ENCODE measurements around the gene FIGN.

The FIGN gene

DNA sequence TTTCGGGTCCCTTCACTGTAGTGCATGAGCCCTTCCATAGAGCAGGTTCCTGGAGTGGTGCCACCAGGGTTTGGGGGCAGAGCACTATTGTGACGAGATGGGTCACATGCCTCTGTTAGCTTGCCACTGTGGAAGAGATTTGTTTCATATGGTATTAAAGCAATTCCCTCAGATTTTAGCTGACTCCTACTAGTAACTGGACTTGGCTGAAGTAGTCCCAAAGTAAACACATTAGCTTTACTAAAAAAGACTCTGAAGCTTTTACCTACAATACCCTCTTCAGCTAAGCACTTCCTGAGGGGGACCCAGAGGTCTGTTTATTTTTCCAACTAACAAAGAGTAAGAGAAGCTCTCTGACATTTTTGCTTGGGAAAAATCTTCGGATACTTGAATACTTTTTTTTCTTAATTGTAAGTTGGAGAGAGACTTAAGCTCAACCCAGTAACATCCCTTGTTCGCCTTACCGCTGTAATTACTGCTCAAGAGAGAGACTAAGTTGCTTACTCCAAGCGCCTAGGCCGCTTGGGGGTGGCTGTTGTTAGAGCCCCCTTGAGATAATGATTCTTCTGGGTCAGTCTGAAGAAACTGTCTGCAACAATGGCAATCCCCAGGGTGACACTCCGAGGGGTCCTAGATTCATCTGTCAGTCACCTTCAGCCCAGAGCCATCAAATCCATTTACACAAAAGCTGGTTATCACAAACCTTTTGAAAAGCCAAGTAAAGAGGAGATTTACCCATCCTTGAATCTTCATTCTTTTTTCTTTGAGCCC, 177.4 kb downstream of the FIGN start:
- DNase-seq (ENCODE audit: low read depth) = no peak

DNA sequence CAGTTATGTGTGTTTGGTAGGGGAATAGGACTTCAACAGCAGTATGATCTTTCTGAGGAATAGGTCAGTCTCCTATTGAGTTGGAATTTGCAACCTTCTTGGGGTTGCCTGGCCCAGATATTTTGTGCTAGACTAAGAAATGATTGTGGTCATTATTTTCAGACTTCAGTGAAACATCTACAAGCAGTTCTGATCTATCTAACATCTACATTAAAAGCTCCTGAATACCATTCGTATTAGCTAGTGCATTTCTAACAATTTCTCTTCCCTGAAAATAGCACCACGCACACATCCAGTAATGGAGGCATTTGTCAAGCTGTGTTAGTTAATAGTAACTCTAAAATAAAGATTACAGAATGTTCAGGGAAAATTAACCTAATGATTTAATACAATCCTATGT, 179.3 kb downstream of the FIGN start:
- no peak for DNase-seq (ENCODE audit: low read depth)

DNA sequence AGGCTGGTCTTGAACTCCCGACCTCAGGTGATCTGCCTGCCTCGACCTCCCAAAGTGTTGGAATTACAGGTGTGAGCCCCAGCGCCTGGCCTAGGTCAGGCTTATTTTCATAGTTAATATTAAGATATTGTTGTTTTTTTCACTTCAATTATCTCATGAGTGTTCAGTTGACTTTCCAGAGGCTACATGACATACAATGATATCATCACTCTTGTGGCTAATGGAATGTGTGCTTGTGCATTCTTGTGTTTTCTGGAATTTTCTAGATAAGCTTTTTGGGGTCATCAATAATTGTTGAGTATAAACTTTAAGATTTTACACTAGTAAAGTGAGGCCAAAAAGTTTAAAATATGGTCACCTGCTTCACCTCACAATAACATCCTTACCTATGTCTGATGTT, 180.9 kb downstream of the FIGN start:
- DNase-seq (ENCODE audit: low read depth) = no peak

- DNase-seq (ENCODE audit: low read depth) = no peak
These were observed 182.2 kb downstream of the FIGN start for GRCh38 chr2:163553601-163554000.

DNA sequence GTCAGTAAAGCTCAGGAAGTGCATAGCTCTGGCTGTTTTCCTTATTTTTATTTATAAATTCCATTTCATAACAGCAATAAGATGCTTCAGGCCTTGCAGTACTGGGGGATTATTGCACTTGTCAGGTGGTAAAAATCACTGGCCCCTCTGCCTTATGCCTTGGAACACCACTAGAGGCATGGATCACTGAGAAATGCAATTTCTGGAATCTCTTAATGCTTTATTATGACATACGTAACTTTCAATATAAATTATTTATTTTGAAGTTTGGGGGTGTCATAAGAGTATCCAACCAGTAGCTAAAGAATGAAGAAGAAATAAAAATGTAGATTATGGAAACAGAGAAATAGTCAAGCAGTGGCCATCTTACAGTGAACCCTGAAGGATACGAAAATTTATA, 183.1 kb downstream of the FIGN start:
- DNase-seq (ENCODE audit: low read depth) = no peak

- no peak for DNase-seq (ENCODE audit: low read depth)
These were observed 184.0 kb downstream of the FIGN start for GRCh38 chr2:163551616-163552373.

- no peak for DNase-seq (ENCODE audit: low read depth)
These were observed 186.8 kb downstream of the FIGN start for GRCh38 chr2:163548970-163549369.
